Anterior cingulate cortex (tissue), 58 donors: Measurements from ENCODE around the gene COL4A3.
"Not testable (repeated sequence)": the region's sequence is repeated elsewhere in the genome, so short reads cannot be mapped to it uniquely, and the experiment has no call there.

Experiments used
- DNase-seq, 58 donors: peaks; one replicate each; lab custom pipeline; 2025; lab: John Stamatoyannopoulos, UW

Gene COL4A3

DNA sequence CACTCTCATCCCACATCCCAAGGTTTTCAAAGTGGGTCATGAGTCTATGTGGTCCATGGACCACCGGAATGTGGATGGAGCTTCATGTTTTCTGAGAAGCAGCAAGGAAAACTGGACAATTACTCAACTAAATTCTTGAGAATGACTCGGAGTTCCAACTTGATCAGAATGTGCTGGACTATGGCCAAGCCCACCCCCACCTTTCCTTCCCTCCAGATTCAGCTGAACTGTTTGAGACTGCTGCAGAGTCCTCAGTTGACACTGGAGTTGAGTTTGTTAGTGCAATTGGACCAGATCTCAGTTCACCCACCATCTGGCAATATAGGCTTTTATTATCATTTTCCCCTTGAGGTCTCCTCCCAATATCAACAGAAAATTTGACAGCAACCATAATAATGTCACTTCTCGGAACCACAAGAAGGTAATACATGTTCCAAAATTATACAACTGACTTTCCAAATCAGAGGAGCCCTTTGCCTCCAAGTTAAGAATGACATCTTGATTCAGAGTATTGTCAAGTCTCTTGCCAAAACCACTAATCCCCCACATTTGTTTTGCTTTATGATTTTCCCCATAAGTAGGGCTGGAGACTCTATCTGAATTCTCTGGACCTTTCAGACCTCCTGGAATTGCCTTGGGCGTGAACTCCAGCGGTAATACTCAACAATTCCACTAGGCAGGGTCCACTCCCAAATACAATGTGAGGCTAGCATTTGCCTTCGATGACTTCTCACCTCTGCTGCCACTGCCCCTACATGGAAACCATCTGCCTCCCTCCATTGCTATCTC, 9.2 kb upstream of the COL4A3 start:
- DNase-seq = no peak

DNA sequence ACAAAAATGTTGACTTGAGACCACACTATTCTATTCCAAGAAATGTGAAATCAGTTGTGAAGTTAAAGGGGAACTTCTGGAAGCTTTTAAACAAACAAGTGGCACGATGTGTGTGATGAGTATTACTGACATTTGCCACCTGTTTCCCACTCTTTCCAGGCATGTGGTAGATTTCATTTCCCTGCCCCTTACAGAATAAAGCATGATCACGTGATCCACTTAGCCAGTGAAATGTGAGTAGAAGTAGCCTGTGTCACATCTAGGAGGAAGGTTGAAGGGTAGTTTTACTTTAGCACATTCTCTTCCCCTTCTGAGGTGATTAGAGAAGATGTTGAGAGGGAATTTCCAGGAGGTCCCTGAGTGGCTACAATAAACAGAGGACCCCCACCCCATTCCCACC, 4.3 kb upstream of the COL4A3 start:
- DNase-seq = no peak

DNA sequence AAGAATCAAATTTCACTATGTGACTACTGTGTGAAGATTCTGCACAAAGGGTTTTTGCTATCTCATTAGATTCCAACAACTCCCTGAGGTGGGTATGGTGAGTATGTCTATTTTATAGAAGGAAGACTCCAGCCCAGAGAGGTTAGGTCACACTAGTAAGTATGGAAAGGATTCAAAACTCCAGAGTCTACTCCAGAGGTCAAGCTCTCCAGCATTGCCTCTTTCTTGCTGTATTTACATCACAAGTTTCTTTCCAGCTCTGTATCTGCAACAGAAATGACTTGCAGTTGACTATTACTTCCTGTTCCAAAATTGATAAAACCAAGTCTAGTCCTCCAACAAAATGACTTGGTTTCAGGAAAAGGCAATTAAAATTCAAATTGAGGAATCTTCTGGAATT, 2.5 kb upstream of the COL4A3 start:
- no peak for DNase-seq

DNA sequence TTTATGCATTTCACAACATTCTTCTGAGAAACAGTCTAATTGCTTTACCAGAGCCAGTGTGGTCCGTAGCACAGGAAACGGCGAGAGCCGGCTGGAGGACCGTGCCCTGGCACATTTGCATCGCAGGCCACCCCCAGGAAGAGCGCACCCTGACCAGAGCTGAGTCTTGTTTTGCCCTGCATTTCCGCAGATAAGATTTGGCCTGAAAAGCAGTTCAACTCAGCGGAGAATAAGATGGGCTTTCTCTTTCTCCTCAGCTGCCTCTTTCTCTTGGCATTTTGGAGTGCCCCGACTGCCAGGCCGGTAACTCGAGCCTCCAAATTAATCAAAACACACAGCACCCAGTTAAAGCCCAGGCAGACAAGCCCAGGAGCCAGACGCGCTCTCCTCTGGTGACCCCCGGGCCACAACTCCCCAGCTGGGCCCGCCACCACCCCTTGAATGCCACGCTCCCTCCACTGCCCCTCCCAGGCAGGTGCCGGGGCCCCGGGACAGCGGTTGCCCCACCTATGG, 883 bp upstream of the COL4A3 start:
- DNase-seq = no peak

DNA sequence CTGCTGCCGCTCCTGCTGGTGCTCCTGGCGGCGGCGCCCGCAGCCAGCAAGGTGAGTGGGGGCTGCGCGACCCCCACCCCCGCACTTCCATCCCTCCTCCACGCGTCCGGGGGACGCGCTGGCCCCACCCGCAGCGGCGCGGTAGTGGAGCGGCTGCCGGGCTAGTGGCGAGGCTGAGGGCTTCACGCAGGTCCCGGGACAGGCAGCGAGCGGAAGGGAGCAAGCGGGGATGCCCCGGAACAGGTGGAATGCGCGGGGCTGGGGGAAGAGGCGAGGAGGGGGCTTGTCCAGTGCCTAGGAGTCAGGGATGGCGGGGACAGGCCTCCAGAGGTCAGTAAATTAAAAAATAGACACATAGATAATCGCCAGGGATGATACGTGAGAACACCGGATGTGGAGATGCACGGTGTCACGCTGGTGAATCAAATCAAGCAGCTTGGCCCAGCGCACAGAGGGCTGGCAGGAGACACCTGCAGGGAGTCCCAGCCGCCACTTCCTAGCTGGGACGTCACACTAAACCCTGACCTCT, 403 bp downstream of the COL4A3 start:
- DNase-seq = no peak

DNA sequence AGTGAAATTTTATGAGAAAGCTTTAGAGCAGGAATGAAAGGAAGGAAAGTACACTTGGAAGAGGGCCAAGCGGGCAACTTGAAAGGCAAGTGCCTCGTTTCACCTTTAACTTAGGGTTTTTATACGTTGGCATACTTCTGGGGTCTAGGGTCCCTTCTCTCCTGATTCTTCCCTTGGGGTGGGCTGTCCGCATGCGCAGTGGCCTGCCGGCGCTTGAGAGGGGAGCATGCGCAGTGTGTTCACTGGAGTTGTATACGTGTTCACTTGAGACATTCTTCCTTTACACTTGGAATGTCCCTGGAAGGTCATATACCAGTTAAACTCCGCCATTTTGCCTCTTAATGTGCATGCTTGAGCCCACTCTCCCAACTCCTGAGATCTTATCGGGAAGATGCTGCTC, 7.4 kb downstream of the COL4A3 start:
- not testable (repeated sequence) for DNase-seq

DNA sequence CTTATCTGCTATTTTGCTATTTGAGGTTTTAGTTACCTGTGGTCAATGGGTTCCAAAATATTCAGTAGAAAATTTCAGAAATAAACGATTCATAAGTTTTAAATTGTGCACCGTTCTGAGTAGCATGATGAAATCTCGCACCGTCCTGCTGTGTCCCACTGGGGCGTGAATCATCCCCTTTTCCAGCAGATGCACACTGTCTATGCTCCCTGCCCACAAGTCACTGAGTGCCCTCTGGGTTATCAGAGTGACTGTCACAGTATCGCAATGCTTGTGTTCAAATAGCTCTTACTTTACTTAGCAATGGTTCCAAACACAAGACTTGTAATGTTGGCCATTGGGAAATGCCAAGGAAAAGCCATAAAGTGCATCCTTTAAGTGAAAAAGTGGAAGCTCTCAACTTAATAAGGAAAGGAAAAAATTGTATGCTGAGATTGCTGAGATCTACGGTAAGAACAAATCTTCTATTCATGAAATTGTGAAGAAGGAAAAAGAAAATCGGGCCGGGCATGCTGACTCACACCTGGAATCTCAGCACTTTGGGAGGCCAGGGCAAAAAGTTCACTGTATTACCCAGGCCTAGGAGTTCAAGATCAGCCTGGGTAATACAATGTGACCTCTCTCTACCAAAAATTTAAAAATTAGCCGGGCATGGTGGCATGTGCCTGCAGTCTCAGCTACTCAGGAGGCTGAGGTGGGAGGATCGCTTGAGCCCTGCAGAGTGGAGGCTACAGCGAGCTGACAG, 13.3 kb downstream of the COL4A3 start:
- DNase-seq = no peak

DNA sequence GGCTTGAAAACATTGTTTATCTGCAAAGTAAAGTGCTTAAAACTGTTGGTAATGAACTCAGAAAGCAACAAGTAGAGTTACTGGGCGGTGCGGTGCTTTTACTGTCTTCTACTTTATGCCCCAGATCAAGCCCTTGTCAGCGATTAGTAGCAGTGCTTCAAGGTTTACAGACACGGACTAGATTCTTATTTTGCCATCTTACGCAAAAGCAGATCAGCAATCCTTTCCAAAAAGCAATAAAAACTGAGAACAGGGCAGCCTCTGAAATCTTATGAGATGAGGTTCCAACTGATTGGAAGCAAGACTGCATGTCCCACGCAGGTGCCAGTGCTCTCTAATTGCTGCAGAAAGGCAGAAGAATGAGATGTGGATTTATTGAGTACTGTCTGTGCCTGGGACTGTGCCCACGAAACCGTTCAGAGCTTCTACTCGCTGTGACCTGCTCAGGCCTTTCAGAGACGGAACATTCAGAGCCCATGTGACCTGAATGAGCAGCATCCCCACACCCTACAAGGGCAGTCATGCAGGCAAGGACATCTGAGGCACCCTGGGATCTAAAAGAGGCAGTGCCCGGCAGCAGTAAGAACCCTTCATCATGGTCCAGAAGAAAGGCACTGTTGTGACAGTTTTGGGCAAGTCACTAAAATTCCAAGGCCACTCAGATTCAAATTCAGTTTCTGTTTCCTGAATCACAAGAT, 15.7 kb downstream of the COL4A3 start:
- peak in 6 of 58 donors; percentile 1 to 14 (median 2) for DNase-seq

DNA sequence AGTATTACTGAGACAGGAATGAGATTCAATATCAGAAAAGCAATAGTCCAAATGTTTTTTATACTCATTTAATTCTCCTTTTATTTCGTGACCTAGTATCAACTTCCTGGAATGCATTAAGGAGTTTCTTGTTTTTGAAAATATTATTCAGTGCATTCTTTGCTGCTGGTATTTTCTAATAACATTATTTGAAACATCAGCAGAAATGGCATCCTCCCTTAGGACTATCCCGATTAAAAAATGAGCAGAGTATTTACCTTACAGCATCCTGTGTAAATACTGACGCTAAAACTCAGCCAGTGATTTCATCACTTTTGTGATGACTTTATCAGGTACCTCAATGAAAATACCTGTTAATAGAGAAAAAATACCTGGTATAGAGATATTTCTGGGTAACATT, 16.3 kb downstream of the COL4A3 start:
- DNase-seq = no peak

DNA sequence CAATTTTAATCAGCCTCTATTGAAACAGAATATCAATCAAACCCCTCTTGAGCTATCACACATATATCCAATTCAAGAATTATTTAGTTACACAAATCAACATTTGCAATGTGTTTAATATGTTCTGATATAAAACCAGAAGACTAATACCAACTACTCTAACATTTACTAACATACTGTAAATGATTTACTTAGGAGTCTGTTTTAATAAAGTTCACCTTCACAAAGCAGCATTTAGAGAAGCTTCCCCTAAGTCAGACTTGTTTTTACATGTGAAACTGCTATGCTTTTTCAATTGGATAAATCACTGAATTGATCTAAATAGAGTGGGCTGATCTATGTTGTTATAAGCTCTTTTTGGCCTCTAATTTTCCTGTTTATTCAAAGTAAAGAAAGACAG, 18.3 kb downstream of the COL4A3 start:
- DNase-seq = no peak

DNA sequence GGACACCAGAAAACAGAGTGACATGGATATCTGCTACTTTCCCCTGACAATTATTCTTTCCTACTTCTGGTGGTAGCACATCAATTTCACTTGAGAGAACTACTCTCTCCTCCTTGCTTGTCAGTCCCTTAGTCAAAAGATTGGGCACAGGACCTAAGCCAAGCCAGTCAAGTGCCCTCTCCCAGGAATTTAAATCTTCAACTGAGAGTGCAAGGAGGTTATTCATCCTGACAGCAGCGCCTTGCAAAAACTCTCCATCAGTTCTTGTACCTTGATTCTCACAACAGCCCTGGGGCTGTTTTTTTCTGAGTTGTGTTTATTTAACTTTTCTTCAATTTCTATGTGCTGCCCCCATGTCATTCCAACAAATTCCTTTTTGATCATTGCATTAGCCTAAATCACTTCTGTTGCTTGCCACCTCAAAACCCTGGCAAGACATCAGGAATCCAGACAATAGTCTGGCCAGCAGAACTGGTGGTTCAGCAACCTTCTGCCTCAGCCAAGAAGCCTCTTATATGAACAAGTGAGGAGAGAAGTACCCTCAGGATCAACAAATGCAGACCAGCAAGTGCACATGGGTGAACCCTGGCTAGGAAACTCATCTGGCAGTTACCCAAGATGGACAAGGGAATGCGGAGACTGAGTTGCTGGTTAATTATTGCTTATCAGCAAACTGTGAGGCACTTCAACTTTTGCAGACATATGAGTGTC, 19.4 kb downstream of the COL4A3 start:
- DNase-seq = no peak

DNA sequence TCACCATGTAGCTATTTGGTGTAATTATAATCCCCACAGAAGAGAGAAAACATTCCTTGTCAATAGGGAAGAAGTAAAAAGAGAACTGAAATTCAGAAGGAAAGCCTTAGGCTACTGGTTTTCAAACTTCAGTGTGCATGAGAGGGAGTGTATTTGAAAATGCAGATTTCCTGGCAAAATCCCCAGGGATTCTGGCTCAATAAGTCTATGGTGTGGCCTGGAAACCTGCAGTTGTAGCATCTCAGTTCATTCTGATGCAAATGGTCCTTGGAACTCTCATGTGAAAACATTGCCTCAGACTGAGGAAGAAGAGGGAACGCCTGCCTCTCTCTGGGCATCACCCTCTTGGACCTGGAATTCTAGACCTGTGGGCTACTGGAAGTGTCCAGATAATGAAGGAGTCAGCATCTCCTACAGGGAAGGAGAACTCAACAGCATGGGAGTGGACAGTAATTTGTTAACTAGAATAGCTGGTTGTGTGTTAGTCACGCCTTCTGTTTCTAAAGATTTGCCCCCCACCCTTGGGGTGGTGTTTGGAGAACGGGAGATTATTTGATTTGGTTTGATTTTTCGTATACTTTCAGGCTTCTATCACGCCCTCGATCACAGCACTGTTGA, 21.3 kb downstream of the COL4A3 start:
- DNase-seq = no peak

DNA sequence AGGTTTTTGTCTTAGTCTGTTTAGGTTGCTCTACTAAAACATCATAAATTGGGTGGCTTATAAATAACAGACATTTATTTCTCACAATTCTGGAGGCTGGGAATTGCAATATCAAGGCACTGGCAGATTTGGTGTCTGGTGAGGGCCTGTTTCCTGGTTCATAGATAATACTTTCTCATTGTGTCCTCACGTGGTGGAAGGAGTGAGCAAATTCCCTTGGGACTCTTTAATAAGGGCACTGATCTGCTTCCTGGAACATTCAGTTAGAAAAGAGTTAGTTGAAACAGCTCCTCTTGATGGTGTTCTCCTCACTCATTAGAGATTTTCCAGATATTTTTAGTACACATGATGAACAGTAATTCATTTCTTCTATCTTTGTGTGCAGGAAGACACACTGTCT, 22.3 kb downstream of the COL4A3 start:
- DNase-seq = no peak

DNA sequence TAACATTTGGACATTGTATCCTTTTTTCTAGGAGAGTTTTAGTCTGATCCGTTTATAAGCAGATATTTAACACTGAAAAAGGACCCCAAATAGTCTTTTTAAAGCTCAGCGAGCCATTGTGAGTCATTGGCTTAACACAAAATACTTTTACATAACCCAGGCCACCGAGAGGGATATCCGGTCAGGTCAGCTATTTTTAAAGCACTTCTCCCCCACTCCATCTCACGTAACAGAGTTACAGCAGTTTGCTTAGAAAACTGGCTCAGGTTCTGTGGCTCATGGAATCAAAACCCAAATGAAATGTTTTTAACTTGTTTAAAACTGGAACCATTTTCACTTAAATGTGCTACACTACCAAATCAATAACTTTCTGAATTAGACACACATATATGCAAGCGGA, 23.9 kb downstream of the COL4A3 start:
- no peak for DNase-seq

DNA sequence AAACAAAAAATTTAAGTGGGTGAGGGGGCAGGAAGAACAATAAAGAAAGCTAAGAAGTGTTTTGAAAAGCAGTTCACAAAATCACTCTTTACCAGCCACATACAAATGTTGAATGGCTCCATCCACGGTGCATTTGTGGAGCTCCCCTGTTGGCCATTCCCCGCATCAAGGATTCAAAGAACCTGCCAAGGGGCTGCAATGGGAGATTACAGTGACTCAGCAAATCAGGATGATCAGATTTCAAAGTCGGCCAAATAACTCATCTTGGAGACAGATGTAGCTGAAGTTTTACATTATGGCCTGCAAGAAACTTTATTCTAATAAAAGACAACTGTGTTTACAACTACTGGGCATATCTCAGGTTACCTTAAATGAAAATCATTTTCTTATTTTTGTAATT, 26.9 kb downstream of the COL4A3 start:
- DNase-seq = no peak

DNA sequence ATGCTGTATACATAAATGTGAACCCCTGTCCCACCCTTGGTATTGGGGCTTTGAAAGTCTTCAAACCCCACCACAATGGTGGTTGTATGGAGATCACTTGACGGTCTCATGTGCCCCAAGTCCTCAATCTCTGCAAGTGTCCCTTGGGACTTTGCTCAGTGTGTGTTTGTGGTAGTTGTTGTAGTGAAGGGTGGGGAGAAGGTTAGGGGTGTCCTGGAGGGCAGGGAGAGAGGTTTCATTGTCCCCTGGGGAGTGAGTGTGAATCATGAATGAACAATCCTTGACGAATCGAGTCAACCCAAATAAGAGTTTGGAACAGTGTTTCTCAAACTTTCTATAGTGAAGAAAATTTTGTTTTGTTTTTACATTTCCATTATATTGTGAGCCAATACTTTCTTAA, 28.1 kb downstream of the COL4A3 start:
- no peak for DNase-seq

DNA sequence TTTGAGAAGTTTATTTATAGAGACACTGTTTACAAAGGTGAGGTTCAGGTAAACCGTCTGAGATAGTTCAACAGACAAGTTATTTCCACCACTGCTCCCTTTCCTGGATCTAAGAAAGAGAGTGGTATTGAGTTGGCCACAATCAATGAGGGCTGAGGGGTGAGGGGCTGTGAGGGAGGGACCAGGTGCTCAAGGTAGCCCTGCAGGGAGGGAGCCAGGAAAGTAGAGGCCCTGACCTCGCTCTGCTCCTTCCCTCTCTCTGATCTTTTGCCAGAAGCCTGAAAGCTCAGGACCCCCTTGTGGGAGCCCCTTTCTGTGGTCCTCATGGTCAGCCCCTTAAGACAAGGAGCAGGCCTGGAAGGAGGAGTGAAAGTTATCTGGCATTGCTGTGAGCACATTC, 29.8 kb downstream of the COL4A3 start:
- no peak for DNase-seq

DNA sequence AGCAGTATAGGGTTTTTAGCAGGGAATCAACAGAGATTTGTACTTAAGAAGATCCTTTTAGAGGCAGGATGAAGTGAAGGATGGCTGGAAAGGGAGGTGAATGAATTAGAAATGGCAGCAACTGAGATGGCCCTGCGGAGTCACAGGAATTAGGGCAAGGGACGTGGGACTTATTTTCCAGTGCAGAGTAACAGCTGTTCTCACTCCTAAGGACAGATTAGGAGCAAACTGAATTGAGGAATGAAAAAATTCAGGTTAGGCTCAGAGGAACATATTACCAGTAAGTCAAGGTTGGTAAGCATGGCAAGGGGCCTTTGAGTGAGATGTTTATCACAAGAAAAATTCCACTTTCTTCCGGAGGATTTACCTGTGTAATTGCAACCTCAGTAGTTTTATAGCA, 34.4 kb downstream of the COL4A3 start:
- DNase-seq = no peak

DNA sequence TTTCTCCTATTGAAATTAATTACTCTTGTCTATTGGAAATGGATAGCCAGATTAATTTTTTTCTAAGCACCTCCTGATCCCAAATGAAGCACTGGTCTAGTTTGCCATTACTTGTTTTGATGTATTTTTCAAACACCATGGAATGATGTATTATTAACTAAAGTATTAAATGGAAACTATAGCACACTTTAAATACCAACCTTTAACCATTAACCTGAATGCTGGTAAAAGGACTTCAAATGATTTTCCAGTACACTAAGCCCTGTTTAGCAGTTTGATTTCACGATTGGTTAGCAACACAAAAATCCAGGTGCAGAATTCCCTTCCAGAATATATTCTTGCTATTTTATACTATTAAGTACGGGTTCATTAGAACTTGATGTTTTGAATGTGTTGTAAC, 37.3 kb downstream of the COL4A3 start:
- DNase-seq = no peak

DNA sequence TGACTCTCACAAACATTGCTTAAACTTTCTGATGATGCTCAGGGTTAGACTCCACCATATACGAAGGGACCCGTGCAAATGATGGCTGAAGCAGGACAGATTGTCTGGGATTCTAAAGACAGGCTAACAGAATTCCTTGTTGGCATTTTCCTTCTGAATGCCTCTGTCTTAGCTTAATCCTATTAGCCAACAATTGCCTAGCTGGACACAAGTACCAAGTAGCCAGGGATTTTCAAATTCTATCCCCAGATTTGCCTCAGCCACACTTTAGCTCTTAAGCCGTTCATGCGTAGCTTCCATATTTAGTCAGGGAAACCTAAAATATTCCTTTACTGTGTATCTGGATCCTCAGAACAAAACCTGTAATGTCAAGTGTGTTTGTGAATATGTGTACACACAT, 40.0 kb downstream of the COL4A3 start:
- no peak for DNase-seq
